ENCODE results near the gene HYAL2.

DNA sequence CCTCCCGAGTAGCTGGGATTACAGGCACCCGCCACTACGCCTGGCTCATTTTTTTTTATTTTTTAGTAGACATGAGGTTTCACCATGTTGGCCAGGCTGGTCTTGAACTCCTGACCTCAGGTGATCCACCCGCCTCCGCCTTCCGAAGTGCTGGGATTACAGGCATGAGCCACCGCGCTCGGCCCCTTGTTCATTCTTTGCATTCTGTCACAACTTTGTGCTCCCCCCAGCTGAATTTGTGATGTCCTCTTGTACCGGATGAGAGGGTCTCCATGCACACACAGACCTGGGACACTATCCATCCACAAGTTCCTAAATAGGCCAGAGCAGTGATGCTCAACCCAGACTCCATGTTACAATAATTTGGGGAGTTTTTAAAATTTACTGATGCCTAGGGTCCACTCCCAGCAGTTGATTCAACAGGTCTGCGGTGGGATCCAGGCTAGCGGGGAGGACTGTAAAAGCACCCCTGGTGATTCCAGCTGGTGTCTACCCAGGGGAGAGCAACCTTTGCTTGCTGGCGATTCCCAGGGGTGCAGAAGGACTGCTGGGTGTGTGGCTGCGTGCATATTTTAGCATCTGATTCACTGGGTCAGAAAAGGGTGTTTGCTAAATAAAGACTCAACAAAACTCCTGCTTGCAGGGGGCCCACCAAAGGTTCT lies 17.1 kb upstream of the HYAL2 start:
- TF ChIP-seq FOXJ3 (CRISPR knock-in tag; IDR thresholded peaks at IDR 0.05) (no peak), BCOR (IDR thresholded peaks at IDR 0.05) (no peak), ETV6 (IDR thresholded peaks at IDR 0.05; ENCODE audit: borderline replicate concordance in 1 of 2, low read depth in 2 of 2, low read length in 1 of 2) (no peak), ETV6 (CRISPR knock-in tag; IDR thresholded peaks at IDR 0.05; ENCODE audit: borderline replicate concordance) (no peak), CEBPB (tag; IDR thresholded peaks at IDR 0.05) (no peak), ELF4 (CRISPR knock-in tag; IDR thresholded peaks at IDR 0.05) (no peak), ELF1 (tag; IDR thresholded peaks at IDR 0.05) (no peak), CTCF (IDR thresholded peaks at IDR 0.05 in 2 of 3, conservative IDR thresholded peaks at IDR 0.05 in 1 of 3; ENCODE audit: insufficient read depth in 2 of 3, low read depth in 1 of 3, low read length in 3 of 3) (no peak), ZNF311 (CRISPR knock-in tag; IDR thresholded peaks at IDR 0.05) (no peak), POLR2AphosphoS5 (IDR thresholded peaks at IDR 0.05; ENCODE audit: control insufficient read depth, insufficient read depth, low read depth, low read length) (no peak), MYC (IDR thresholded peaks at IDR 0.05; ENCODE audit: low read depth, low read length) (no peak), MYC (CRISPR knock-in tag; IDR thresholded peaks at IDR 0.05; ENCODE audit: borderline replicate concordance, low read depth) (no peak), CREB5 (CRISPR knock-in tag; IDR thresholded peaks at IDR 0.05) (no peak)
